Activated CD4-positive, alpha-beta T cell treated with anti-CD3 and anti-CD28 coated beads for 1 hour (primary cell): ENCODE data around the gene ORM2.

Experiments used
- DNase-seq: peaks from one replicate; pipeline ENCODE4 v3.0.0-alpha.2; 2020

ORM2 gene

GRCh38 chr9:114373960-114374730 is 44.5 kb downstream of the ORM2 start:
- DNase-seq = no peak

GRCh38 chr9:114374936-114375335 is 45.3 kb downstream of the ORM2 start:
- no peak for DNase-seq

GRCh38 chr9:114375386-114376175 is 45.9 kb downstream of the ORM2 start:
- no peak for DNase-seq

GRCh38 chr9:114376586-114377445 is 47.1 kb downstream of the ORM2 start:
- no peak for DNase-seq

- no peak for DNase-seq
These were observed 48.3 kb downstream of the ORM2 start for GRCh38 chr9:114378016-114378415.

- DNase-seq = no peak
These were observed 49.2 kb downstream of the ORM2 start for GRCh38 chr9:114378883-114379282.
